HPDE6-E6E7 (cell line): ENCODE results near the gene TMPRSS6.

Experiments
- DNase-seq: peaks from one replicate; pipeline ENCODE4 v3.0.0; 2011; ENCODE audit warnings: missing footprints; ENCODE audit errors: extremely low spot score

The TMPRSS6 gene

GRCh38 chr22:37140686-37141323 is 31.3 kb upstream of the TMPRSS6 start:
- no peak for DNase-seq

- DNase-seq, result no peak
Observed at GRCh38 chr22:37139762-37140161, 30.2 kb upstream of the TMPRSS6 start.

- DNase-seq, result no peak
Observed at GRCh38 chr22:37138849-37139561, 29.5 kb upstream of the TMPRSS6 start.

GRCh38 chr22:37137903-37138665 is 28.6 kb upstream of the TMPRSS6 start:
- no peak for DNase-seq

- DNase-seq, result no peak
Observed at GRCh38 chr22:37137131-37137530, 27.6 kb upstream of the TMPRSS6 start.

- no peak for DNase-seq
Observed at GRCh38 chr22:37135023-37135422, 25.5 kb upstream of the TMPRSS6 start.

- no peak for DNase-seq
Observed at GRCh38 chr22:37133304-37134018, 23.9 kb upstream of the TMPRSS6 start.

GRCh38 chr22:37132773-37133172 is 23.3 kb upstream of the TMPRSS6 start:
- DNase-seq, result no peak

- DNase-seq, result no peak
Observed at GRCh38 chr22:37129866-37130441, 20.4 kb upstream of the TMPRSS6 start.

GRCh38 chr22:37128555-37129281 is 19.2 kb upstream of the TMPRSS6 start:
- no peak for DNase-seq

- no peak for DNase-seq
Observed at GRCh38 chr22:37127350-37127878, 17.9 kb upstream of the TMPRSS6 start.

GRCh38 chr22:37126882-37127281 is 17.4 kb upstream of the TMPRSS6 start:
- DNase-seq, result no peak

GRCh38 chr22:37126383-37126782 is 16.9 kb upstream of the TMPRSS6 start:
- no peak for DNase-seq

GRCh38 chr22:37123649-37124048 is 14.1 kb upstream of the TMPRSS6 start:
- DNase-seq, result no peak

GRCh38 chr22:37122598-37123180 is 13.2 kb upstream of the TMPRSS6 start:
- no peak for DNase-seq

GRCh38 chr22:37121887-37122591 is 12.5 kb upstream of the TMPRSS6 start:
- peak; percentile 49 for DNase-seq

GRCh38 chr22:37120569-37121340 is 11.2 kb upstream of the TMPRSS6 start:
- no peak for DNase-seq

GRCh38 chr22:37119872-37120271 is 10.4 kb upstream of the TMPRSS6 start:
- DNase-seq, result no peak

GRCh38 chr22:37118083-37118482 is 8.6 kb upstream of the TMPRSS6 start:
- DNase-seq, result no peak
